Islet precursor cell (in vitro differentiated cells): ENCODE measurements around the gene PHF20.
"Not testable (repeated sequence)": the region's sequence is repeated elsewhere in the genome, so short reads cannot be mapped to it uniquely, and the experiment has no call there.

Experiments
- DNase-seq: peaks from one replicate; pipeline ENCODE4 v3.0.0-alpha.2; 2018

PHF20 gene

DNA sequence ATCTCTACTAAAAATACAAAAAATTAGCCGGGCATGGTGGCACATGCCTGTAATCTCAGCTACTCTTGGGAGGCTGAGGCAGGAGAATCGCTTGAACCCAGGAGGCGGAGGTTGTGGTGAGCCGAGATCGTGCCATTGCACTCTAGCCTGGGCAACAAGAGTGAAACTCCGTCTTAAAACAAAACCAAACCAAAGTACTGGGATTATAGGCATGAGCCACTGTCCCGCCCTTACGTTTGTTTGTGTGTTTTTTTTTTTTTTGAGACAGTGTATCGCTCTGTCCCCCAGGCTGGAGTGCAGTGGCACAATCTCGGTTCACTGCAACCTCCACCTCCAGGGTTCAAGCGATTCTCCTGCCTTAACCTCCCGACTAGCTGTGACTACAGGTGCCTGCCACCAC, 12.0 kb downstream of the PHF20 start:
- not testable (repeated sequence) for DNase-seq

GRCh38 chr20:35785541-35785940, 13.7 kb downstream of the PHF20 start:
- DNase-seq: not testable (repeated sequence)

DNA sequence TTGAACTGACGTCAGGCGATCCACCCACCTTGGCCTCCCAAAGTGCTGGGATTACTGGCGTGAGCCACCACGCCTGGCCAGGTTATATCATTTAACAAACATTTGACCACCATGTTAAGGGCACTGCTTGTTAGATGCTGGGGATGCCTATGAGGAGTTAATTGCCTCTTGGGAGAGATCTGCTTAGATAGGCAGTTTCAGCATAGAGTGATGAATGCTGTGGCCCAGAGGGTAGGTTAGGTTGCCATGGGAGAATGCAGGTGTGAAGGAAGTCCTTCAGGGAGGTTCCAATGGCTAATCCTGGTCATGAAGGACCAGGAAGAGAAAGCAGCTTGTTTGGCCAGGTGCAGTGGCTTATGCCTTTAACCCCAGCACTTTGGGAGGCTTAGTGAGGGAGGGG, 17.0 kb downstream of the PHF20 start:
- DNase-seq: peak; percentile 55

DNA sequence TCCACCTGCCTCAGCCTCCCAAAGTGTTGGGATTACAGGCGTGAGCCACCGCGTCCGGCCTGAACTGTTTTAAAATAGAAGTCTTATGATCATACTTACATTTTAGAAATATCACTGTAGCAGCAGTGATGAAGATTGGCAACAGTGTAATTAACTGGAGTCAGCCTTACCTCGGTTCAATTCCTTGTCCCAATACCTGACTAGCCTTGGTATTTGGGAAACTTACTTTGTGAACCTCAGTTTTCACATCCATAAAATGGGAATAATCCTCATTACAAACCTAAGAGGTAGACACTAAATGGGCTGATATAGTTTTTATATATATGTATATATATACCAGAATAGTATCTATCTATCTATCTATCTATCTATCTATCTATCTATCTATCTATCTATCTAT, 19.3 kb downstream of the PHF20 start:
- no peak for DNase-seq

DNA sequence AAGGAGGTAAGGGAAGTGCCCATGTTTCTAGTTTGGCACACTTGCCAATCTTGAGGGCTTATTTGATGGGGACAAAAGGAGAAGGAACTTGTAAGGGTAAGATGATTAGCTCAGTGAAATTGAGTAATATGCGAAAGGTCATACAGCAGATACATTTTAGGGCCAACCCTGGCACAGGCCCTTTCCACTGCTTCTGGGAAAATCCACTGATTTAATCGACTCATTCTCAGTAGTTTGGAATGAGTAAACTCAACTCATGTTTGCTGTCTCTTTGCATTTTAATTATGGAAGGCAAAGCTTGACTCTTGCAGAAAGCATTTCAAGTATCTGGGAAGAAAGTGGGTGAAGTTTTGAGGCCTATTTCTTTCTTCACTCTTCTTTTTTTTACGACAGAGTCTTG, 20.0 kb downstream of the PHF20 start:
- DNase-seq: no peak

DNA sequence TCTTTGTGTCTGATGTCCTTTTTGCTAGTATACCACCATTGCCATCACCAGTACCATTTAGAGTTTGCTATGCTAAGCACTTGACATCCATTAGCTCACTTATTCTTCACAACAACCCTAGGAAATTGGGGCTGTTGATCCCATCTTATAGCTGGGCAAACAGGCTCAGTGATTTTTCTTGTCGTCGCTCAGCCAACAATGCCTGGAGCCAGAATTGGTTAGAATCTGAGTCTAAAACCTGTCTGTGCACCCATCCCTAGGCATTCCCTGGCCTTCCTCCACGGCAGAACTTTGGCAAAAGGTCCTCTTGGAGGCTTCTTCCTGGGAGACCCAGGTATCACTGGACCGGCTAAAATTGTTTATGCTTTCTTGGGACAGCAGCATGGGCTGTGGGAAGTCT, 20.9 kb downstream of the PHF20 start:
- no peak for DNase-seq

- no peak for DNase-seq
Measured at GRCh38 chr20:35796571-35796970, 24.8 kb downstream of the PHF20 start.

GRCh38 chr20:35801865-35802264, 30.1 kb downstream of the PHF20 start:
- DNase-seq: no peak

DNA sequence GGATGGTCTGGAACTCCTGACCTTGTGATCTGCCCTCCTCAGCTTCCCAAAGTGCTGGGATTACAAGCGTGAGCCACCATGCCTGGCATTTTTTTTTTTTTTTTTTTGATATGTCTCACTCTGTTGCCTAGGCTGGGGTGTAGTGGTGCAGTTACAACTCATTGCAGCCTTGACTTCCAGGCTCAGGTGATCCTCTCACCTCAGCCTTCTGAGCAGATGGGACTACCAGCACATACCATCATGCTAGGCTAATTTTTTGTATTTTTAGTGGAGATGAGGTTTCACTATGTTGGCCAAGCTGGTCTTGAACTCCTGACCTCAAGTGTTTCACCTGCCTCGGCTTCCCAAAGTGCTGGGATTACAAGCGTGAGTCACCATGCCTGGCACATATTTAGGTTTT, 34.3 kb downstream of the PHF20 start:
- no peak for DNase-seq

DNA sequence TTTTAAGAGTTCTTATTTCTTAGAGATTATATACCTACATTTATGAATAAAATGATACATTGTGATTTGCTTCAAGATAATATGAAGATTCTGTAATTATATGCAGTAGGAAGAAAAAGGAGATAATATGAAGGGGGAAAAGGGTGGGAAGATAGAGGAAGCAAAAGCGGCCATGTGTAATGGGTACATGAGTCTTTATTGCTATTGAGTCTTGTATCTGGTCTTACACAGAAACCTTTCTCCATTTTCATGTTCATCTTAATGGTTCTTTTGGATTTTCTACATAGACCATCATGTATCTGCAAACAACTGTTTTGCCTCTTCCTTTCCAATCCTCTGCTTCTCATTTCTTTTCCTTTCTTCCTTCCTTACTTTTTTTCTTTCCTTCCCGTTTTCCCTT, 36.1 kb downstream of the PHF20 start:
- no peak for DNase-seq

GRCh38 chr20:35820715-35821114, 48.9 kb downstream of the PHF20 start:
- peak; percentile 55 for DNase-seq

DNA sequence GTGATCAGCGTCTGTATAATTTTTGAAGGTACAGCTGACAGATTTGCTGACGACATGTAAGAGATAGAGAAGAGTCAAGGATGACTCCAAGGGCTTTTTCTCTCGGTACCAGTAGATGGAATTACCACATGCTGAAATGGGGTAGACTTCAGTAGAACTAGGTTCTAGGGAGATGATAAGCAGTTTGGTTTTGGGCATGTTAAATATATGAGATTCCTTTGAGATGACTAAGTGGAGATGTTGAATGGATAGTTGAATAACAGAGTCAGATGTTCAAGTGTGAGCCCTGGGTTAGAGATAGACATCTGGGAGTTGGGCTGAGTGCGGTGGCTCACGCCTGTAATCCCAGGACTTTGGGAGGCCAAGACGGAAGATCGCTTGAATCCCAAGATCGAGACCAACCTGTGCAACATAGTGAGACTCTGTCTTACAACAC, 50.0 kb downstream of the PHF20 start:
- peak; percentile 60 for DNase-seq

- DNase-seq: no peak
Measured at GRCh38 chr20:35823147-35823546, 51.3 kb downstream of the PHF20 start.

- DNase-seq: no peak
Measured at GRCh38 chr20:35823937-35824336, 52.1 kb downstream of the PHF20 start.

DNA sequence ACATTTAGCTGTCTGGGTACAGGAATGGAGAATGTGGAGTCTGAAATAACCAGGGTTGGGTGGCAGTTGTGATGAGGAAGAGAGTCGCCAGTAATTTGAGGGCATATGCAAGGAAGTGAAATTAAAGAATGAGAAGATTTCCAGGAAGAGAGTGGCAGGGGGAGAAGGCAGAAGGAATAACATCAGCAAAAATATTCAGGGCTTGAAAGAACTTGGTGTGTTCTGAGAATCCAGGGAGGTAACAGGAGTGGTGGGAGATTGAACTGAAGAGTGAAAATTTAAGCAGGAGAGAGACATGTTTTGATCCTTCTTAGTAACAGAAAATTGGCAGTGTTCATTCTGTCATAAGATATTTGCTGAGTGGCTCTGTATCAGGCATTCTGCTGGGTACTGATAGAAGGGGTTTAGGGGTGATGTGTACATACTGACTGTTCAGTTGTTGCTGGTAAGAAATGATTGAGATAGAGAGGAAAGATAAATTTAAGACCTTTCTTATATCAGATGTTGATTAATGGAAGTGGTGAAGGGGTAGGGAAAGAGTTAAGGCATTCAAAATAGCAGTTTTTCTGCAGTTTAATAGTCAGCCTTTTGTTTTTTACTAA, 54.7 kb downstream of the PHF20 start:
- DNase-seq: no peak

- DNase-seq: no peak
Measured at GRCh38 chr20:35828434-35828833, 56.6 kb downstream of the PHF20 start.

- DNase-seq: no peak
Measured at GRCh38 chr20:35828916-35829315, 57.1 kb downstream of the PHF20 start.

GRCh38 chr20:35830264-35830663, 58.4 kb downstream of the PHF20 start:
- DNase-seq: no peak

DNA sequence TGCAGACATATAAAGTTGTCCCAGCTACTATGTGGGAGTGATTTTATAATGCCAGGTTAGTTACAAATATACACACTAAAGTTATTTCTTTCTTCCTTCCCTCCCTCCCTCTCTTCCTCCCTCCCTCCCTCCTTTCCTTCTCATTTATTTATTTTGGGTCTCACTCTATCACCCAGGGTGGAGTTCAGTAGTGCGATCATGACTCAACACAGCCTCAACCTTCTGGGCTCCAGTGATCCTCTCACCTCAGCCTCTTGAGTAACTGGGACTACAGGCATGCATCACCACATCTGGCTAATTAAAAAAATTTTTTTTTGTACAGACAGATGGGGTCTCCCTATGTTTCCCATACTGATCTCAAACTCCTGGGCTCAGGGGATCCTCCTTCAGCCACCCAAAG, 59.2 kb downstream of the PHF20 start:
- DNase-seq: no peak

GRCh38 chr20:35831971-35832370, 60.2 kb downstream of the PHF20 start:
- no peak for DNase-seq

GRCh38 chr20:35833241-35833640, 61.4 kb downstream of the PHF20 start:
- DNase-seq: no peak

DNA sequence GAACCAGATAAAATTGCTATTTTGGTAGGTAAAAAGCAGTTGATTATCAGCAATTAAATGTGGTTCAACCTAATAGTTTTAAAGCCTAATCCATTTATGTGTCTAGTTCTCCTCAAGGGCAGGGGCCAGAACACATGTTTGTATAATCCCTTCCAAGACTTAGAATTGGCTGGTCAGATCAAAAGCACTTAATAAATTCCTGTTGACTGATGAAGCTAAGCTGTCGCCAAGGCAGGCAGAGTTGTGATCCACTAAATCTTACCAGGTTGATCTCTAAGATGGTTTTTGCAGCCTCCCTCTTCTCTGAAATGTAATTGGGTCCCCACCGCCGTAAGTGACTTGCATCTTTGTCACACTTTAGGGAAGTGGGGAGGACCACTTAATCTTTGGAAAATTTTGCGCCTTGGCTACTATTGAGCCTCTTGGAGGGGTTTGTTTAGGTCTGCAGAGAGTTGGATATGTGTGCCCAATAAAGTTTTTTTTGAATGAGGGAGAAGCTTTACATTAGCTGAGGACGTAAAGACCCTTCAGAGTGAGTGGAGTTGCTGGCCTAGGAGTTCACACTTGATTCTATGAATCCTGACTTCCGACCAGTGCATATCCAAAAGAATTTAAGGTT, 65.9 kb downstream of the PHF20 start:
- DNase-seq: no peak

DNA sequence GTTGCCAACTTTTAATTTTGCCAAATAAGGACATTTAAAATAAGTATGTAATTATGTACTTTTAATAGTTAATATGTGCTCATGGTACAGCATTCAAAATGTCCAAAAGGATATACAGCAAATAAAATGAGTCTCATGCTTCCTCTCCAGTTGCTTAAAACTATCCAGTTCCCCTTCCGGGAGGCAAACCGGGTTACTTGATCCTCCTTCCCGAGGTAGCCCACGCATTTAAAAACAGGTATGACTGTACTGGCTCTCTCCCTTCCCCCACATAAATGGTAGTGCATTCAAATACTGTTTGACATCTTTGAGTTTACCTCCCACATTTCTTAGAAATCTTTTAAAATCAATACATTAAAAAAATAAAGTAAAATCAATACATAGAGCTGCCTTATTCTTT, 66.4 kb downstream of the PHF20 start:
- DNase-seq: no peak

- no peak for DNase-seq
Measured at GRCh38 chr20:35839904-35840303, 68.1 kb downstream of the PHF20 start.

- no peak for DNase-seq
Measured at GRCh38 chr20:35840421-35840820, 68.6 kb downstream of the PHF20 start.
